NCI-H345 treated with DMSO at 0.1 percent for 48 hours (cell line): ENCODE measurements around the gene E2F4.

Experiments used
- DNase-seq: peaks from one replicate; lab custom pipeline; 2025; ENCODE audit not compliant: unreplicated experiment; lab: John Stamatoyannopoulos, UW

Gene E2F4

DNA sequence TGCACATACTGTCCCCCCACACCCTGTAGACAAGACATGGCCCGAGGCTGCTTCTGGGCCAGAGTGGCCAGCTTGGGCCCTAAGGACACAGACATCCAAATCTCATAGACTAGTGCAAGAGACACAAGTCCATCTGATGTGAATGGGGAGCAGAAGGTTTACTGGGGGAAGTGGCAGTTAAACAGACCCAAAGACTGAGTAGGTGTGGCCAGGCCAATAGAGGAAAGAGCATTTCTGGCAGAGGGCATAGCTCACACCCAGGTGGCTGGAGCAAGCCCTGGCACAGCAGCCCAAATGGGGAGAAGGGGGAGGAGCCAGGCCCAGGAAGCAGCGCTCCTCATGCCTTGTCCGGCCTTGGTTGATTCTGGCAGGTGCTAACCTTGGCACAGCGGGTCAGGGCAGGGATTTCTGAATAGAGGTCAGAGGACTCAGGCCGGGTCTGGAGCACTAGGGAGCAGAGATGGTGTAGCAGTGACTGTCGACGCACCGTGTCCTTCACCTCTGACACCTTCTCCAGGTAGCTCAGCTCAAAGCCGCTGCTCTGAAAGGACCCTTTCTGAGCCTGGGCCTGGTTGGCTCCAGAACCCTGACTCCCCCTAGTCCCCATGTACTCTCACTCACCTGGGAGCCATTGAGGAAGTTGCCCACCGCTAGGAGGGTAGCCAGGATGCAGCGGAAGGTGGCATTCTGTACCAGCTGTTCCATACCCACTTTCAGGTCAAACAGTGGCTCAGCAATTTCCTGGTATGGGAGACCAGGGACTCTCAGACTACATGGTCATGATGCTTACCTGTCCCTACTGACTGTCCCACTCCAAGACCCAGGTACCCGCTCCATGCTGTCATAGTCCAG lies 39.1 kb downstream of the E2F4 start:
- no peak for DNase-seq

DNA sequence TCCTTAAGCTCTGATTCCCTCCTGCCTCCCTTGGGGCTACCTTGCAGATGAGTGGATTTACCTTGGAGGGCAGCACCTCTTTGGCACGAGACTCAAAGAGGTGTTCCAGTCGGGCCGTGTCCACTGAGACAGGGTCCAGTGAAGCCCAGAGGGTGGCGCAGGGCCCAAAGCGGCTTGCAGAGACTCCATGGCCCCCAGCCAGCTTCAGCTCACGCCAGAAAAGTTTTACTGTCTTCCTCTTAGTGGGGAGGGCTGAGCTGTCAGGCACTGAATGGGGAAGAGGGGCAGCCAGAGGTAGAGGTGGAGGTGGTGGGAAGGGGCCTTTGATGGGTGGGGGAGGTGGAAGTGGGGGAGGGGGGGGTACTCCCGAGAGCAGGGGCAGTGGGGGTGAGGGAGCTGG lies 41.6 kb downstream of the E2F4 start:
- DNase-seq: no peak

DNA sequence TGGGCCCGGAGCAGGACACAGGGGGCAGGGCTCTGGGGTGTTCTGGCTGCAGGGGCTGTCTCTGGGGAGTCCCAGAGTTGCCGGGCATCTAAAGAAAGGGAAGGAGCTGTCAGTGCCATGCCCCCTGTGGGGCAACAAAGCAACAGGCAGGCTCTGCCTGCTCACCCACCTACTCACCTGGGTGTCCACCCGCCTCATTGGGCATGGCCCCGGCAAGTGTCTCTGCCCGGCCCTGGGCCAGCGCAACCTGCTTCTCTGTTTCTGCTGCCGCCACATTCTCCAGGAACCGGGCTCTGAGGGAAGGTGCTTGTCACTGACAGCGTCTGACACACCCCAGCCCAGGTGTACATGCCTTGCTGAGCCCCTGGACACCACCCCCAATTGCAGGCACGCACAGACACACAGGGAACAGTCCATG lies 42.2 kb downstream of the E2F4 start:
- DNase-seq: no peak

DNA sequence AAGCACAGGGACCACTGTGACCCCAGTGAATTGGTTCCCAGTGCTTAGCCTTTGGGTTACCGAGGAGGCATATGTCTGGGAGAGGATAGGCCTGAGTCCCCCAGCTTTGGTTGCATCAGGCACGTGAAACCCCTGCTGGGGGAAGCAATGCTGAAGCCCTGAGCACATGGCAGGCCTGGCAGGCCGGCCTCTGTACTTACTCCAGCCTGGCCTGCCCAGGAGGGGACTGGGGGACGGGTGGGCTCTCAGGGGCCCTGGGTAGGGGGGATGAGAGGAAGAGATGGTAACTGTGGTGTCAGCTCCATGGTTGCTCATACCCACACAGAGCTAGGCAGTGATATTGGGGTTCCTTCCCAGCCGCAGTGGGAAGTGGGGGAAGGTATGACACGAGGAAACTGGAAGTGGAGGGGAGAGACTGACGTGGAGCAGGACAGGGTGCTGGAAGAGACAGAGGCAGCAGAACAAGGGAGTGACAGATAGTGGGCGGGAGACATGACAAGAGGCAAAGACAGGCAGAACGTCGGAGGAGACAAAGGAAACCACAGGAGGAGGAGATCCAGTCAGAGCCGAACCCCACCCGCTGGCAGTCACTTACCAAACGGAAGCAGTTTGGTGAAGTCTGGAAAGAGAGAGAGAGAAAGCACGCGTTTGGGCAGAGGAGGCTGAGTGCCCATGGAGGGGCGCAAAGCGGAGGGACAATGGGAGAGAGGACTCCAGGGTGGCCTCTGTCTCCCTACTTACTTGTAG lies 44.0 kb downstream of the E2F4 start:
- DNase-seq: no peak

DNA sequence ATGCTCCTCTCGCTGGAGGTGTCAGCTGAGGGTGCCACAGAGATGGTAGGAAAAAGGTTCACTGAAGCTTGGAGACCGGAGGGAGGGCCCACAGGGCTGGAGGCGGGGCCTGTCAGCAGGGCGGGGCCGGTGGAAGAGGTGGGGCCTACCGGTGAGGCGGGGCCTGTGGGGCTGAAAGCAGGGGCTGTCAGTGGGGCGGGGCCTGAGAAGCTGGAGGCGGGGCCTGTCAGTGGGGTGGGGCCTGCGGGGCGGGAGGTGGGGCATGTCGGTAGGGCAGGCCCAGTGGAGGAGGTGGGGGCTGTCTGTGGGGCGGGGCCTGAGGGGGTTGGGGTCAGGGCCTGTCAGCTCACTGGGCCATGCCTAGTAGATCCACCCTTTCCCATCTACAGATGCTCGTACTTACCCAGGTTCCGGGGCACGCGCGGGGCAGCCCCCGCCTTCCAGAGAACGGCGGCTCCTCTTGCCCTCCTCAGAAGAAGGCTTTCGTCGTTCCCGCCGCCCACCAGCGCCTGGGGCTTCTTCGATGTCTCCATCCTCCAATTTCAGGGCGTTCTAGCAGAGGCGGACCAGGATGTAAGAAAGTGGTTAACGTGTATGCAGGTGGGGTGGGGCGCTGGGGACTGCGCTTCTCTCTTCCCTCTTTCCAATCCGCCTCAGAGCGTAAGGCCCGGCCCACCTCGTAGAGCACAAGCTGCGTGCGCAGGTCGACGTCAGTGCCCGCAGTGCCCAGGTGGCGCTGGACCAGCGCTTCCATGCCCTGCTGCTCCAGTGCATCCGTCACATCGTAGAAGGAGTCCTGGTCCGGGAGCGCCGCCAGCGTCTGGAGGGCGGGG lies 44.8 kb downstream of the E2F4 start:
- DNase-seq: no peak

DNA sequence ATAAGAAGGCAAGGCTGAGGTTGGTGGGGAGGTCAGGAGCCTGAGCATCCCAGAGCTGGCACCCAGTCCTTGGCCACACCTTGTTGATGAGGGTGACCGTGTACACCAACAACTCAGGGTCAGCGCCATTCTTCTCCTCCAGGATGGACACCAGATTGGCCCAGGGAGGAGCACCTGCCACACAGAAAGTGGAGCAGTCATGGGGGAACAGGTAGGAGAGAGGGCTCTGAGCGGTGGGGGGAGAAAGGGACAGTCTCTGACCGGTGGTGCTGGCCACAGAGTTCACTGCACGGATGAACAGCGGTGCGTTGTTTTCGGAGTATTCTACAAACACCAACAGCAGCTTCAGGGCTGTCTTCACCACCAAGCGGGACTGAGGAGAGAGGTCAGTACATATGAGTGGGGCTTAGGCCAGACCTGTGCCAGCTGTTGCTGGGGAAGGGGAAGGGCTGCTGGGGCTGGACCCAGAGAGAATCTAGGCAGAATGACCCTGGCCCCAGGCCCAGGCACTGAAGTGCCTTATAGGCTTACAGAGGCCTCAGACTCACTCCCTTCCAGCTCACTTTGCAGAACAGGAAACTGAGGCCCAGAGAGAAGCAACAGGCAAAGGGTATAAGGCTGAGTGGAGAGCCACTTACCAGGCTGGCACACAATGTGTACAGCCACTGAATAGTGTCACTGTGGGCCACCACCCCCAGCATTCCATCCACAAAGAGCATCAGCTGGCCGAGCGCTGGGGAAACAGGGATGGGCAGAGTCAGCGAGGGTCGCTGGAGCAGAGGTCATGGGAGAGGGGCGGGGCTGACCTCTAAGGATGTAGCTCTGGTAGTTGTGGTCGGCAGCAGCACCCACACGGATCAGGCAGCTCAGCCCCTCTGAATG lies 45.7 kb downstream of the E2F4 start:
- DNase-seq: no peak

DNA sequence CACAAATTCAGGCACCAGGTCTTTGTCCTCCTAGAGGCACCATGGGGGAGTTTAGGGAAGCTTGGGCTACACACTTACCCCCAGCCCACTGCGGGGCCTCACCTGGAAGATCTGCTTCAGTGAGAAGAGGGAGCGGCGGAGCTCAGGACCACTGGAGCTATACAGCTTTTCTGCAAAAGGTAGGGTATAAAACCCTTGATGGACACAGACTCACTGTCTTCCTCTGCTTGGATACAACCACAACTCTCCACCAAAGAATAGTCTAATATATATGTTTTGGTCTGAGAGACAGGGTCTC lies 46.3 kb downstream of the E2F4 start:
- no peak for DNase-seq

DNA sequence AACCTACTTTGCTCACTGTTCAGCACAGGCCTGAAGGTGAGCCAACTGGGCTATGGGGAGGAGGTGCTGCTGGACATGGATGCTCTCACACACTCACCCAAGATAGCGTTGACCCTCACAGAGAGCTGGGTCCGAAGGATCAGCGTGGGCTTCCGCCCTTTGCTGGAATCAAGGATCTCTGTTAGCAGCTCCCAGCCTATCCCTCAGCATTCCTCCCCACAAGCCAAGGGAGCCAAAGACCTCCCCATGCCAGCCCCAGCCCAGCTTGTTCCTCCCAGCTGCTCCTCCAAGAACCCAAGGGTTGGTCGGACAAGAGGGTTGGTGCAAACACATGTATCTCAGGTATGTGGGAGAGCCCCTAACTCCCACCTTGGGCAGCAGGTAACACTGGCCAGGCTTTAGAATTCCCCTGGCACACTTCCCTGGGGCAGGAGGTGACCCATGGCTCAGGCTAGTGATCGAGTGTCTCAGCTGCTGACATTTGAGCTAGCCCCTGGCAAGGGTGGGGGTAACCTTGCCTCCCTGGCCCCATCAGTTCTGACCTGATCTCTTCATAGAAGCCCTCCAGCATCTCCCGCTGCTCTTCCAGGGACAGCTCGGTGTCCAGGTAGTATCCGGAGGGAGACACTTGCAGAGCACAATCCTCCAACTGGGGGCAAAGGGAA lies 47.0 kb downstream of the E2F4 start:
- no peak for DNase-seq

DNA sequence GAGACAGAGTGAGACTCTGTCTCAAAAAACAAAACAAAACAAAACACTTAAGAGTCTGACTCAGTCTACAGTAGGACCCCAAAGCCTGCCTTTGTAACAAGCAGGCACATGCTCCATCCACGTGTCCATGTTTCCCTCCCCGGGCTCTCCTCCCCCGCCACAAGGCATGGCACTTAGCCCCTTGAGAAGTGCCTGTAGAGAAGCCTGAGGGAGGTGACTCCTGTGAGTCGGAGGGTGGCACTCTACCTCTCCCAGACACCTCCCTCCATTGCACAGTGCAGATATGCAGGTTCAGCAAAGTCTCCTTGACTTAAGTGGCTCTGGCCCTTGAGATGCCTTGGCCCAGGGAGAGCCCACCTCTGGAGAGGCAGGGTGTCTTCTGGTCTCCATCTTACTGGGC lies 48.6 kb downstream of the E2F4 start:
- no peak for DNase-seq

DNA sequence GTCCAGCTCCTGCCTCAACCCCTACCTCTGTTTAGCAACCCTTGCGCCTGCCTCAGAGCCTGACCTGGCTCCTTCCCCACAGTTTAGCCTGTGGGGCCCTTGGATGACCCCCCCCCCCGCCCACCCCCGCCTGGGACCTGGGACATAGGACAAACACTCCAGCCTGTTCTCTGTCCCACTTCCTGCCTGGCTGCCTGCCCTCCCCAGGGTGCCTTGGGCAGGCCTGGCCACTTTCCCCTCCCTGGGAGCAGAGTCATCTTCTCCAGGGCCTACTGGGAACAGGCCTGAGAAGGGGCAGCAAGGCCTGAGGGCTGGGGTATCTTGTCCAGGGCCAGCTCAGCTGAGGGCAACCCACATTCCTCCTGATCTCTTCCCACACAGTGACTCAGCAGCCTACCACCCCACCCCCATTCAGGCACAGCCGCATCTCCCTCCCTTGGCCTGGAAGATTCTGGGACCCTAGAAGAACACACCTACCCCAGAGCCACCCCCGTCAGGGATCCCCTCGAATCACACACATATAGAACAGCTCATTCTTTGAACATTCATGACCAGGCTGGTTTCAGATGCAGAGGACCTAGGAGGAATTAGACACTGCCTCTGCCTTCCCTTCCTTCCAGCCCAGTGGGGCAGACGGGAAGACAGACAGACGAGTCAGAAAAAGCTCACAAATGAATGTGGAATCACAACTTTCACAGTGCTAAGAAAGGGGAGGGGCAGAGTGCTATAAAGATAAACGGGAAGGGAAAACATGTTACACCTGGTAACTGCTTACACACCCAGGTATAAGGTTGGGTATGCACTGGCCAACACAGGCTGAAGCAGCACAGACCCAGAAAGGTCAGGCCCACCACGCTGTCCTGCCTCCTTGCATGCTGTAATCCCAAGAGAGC lies 49.3 kb downstream of the E2F4 start:
- DNase-seq: no peak

DNA sequence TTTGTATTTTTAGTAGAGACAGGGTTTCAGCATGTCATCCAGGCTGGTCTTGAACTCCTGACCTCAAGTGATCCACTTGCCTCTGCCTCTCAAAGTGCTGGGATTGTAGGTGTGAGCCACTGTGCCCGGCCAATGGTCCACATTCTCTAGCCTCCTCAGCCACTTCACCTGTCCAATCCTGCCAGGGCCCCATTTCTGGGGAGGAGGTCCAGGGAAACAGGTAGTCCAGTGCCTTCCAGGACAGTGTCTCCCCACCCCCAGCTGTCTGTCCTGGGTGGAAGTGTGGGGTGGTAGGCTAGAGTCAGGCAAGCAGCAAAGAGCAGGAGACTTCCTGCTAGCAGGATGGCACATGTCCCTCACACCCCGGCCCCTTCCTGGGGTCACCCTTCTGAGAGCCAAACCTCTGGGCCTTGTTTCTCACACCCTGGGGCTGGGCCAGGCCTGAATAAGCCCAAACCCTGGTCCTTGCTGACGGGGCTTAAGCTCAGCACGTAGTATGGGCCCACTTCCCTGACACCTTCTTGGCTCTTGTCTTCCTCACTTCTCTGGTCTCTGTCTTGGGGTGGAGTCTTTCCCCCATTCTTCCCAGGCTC lies 50.3 kb downstream of the E2F4 start:
- no peak for DNase-seq

DNA sequence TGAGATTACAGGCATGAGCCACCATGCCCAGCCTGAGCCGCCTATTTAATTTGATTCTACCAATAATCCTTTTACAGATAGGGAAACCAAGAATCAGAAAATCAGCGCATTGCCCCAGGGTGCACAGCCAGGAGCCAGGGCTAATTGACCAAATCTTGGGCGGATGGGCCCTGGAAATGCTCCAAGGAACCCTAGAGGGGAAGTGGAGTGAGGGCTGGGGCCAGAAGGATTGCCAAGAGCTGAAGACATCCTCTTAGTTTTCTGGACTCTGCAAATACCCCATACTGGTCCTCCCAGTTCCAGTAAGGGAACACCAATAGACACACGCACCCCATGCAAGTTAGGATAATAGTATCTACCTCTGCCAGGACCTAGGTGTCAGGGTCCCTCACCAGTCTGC lies 51.5 kb downstream of the E2F4 start:
- DNase-seq: no peak

DNA sequence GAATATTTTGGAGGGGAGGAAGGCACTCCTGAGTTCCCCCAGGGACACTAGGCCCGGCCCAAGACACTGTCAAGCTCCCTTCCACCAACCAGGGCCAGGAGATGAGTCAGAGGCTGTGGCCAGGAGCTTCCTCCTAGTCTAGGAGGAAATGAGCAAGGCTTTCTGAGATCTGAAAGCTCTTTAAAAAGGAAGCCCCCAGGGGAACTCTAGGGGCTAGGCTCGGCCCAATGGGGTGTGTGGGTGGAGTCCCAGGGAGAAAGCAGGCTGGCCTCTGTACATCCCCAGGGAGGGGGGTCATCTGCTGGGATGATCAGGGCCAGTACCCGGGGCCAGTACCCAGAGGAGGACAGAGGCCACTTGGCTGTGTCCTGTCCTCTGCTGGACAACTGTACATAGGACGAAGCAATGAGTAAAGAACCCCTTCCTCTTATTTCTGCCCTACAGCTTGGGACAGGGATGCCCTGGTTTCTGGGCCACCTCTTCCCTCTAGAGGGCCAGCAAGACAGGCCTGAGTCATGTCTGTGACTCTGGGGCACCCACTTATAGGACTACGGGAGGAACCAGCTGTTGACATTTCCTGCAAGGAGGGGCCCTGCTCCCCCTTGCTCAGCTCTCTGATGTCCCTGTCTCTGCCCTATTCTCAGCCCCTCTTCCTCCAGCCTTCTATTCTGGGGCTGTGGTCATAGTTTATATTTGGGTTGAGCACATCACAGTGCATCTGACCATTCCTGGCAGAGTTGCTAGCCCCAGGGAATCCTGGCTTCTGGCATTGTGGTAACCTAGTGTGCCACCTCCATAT lies 52.6 kb downstream of the E2F4 start:
- DNase-seq: no peak

DNA sequence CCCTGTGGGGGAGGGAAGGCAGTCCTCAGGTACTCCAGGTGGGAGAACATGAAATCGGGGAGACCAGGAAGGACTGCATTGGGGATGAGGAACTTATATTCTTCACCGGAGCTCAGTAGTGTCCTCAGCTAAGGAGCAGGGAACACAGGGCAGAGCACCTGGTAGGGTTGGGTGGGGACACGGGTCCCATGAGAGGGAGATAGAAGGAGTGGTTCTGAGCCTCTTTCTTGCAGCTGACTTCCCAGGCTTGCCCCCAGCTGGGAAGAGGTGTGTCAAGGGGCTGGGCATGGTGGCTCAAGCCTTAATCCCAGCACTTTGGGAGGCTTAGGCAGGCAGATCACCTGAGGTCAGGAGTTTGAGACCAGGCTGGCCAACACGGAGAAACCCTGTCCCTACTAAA lies 53.2 kb downstream of the E2F4 start:
- DNase-seq: no peak

DNA sequence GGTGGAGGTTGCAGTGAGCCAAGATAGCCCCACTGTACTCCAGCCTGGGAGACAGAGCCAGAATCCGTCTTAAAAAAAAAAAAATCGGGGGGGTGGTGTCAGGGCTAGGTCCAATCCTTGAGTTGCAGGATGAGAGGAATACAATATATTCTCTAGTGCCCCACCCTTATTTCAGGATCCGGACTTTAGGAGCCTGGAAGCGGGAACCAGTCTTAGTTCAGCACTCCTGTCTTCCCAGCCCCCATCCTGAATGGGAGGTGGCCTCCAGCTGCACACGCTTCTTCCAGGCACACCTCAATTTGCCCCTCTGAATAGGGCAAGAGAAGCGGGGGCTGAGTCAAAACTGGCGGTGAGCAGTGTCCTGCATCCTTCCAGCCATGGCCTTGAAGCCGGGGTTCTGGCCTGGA lies 53.7 kb downstream of the E2F4 start:
- no peak for DNase-seq

DNA sequence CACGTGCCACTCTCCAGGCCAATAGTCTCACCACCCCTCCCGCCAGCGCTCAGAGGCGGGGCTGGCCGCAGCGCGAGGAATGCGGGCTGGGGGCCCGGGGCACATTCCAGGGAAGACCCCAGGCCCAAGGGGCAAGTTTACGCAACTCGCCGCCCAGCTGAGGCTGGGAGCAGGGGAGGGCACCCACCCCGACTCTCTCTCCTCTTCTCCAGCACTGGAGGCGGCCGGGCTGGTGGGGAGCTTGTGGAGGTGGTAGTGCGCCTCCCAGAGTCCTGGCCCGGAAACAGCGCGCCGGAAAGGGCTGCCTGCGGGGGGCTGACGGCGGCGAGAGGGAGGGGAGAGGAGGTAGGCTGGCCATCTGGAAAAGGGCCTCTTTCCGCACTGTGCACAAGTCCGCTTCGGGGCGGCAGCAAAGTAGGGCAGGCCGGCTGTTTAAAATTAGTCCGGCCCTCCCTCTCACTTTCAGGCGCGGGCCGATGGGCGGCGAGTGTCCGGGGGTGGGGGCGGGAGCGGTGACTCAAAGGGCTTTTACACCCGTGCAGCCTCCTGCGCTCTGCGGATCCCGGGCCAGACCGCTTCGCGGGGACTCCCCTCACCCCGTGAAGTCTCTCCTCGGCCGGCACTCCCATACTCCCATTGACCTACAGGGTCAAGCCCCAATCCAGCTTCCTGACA lies 54.3 kb downstream of the E2F4 start:
- no peak for DNase-seq

DNA sequence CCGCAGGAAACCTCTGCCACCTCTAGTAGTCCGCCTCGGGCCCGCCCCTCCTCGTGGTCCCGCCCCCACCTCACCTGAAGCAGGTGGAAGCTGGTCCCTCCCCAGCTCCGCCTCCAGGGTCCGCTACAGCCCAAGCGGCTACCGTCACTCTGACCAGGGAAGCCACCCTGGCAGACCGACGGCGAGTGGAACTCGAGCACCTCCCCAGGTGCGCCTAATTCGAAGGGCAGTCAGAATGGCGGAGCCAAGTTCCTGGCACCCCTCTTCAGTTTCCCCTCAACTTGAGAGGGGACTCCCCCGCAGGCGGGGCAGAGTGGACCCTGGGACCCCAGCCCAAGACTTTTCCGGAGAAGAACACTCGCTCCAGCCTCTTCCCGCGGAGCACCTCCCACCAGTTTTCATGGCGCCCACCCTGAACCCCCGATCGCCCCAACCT lies 54.8 kb downstream of the E2F4 start:
- peak; percentile 19 for DNase-seq
